NCI-H2171 treated with DMSO at 0.1 percent for 48 hours (cell line): Measurements from ENCODE around the gene CRACDL.
A peak's percentile ranks its signal among the peaks of the same experiment; 100 is the strongest.
"Not testable (repeated sequence)": the region's sequence is repeated elsewhere in the genome, so short reads cannot be mapped to it uniquely, and the experiment has no call there.

Source experiments
- DNase-seq: peaks from one replicate; lab custom pipeline; 2025; lab: John Stamatoyannopoulos, UW

CRACDL gene

GRCh38 chr2:98776136-98776535 is 159.9 kb downstream of the CRACDL start:
- DNase-seq, result no peak

GRCh38 chr2:98775146-98775986 is 160.7 kb downstream of the CRACDL start:
- peak; percentile 94 for DNase-seq

GRCh38 chr2:98773907-98774306 is 162.1 kb downstream of the CRACDL start:
- DNase-seq, result no peak

DNA sequence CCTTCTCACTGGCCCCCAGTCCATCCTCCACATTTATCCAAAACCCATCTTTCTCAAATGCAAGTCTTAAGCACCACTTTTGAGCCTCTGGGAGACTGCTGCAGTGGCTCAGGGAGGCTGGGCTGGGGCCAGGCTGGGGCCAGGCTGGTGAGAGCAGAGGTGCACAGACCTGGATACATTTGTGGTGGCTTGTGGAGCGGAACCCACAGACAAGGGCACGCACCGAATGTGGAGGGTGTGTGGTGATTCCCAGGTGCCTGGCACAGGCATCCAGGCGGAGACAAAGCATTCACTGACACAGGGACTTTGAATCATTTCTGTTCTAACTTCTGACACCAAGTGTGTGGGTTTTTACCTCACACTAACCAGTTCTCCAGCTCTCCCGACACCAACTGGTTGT is 162.9 kb downstream of the CRACDL start:
- DNase-seq, result no peak

- DNase-seq, result no peak
Observed at GRCh38 chr2:98772536-98772935, 163.5 kb downstream of the CRACDL start.

DNA sequence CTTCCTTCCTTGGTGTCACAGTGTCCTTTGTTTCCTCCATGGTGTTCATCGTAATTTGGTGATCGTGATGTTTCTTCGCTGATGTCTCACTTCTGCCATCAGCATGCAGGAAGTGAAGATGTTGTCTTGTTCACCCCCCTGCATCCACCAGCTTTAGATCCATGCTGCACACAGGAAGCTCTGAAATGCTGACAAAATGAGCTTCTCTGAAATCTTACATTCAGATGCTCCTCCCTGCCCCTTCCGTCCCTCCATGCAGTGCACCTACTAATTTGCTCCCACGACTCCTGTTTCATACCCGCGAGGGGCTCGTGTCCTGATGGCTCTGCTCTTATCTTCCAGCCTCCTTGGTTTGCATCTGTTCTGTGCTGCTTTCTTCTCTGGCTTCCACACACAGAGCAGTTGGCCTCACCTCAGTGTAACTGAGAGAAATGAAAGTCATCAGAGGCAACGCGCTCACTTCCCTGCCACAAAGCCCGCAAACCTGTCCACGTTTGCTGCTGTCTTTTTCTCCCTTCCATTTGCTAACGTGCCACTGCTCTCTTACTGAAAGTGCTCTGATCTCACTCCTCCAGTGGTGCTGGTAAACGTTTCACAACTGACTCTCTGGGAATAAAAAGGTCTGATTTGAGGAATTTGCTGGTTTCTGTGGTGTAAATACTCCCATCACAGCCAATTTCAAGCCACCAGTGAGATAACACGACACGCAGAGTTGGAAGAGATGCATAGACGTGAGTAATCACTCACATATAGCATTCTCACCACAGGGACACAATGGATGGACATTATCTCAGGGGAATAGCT is 164.1 kb downstream of the CRACDL start:
- no peak for DNase-seq

DNA sequence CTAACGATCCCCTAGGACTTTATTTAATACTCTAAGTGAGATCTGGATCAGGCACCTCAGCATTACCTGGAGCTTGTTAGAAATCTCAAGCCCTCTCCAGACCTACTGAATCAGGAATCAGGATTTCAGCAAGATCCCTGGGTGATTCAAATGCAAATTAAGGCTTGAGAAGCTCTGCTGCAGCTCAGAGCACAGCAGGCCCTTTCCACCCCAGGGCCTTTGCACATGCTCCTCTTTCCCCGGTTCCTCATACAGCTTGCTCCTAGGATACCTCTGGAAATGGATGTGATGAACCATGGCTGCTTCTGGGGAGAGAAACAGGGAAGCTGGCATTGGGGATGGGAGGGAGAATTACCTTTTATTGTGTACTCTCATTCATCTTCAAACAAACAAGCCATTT is 164.8 kb downstream of the CRACDL start:
- no peak for DNase-seq

GRCh38 chr2:98769784-98770183 is 166.2 kb downstream of the CRACDL start:
- DNase-seq, result peak; percentile 79

GRCh38 chr2:98769114-98769476 is 166.9 kb downstream of the CRACDL start:
- peak; percentile 76 for DNase-seq

- DNase-seq, result peak; percentile 76
Observed at GRCh38 chr2:98768384-98769113, 167.5 kb downstream of the CRACDL start.

- DNase-seq, result no peak
Observed at GRCh38 chr2:98764499-98764898, 171.5 kb downstream of the CRACDL start.

DNA sequence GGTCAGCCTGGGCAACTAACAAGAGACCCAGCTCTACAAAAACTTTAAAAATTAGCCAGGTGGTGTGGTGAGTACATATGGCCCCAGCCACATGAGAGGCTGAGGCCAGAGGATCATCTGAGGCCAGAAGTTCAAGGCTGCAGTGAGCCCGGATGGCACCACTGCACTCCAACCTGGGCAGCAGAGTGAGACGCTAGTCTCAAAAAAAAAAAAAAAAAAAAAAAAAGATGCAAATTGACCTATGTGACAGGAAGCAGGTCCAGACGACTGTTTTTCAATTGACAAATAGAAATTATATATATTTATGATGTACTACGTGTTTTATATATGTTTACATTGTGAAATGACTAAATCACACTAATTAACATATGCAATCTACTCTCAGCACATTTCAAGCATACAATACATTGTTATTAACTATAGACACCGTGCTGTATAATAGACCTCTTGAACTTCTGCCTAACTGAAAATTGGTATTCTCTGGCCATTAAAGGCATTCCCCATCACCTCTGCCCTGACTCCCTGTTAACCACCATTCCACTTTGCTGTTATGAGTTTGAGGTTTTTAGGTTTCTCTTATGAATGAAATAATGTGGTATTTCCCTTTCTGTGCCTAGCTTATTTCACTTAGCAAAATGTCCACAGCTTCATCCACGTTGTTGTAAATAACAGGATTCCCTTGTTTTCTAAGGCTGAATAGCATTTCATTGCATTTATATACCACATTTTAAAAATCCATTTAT is 172.6 kb downstream of the CRACDL start:
- DNase-seq, result no peak

DNA sequence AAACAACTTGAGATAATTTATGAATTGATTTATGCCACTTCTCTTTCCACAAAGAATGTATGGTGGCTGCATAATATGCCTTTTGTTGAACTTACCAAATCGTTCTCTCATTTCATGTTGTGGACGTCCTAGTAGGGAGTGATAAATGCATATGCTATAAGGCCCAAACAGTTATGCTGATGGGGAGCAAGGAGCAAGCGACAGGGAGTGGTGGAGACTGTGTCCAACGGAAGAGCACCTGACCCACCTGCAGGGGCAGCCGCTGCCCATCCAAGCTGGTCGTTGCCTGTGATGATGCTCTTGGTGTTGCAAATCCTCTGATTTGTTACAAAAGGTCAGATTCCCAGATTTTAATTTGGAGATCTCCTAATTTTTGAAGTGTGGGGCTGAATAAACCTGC is 174.1 kb downstream of the CRACDL start:
- DNase-seq, result no peak

- DNase-seq, result no peak
Observed at GRCh38 chr2:98761267-98761781, 174.7 kb downstream of the CRACDL start.

- no peak for DNase-seq
Observed at GRCh38 chr2:98759827-98760625, 176.0 kb downstream of the CRACDL start.

- no peak for DNase-seq
Observed at GRCh38 chr2:98759338-98759737, 176.7 kb downstream of the CRACDL start.

DNA sequence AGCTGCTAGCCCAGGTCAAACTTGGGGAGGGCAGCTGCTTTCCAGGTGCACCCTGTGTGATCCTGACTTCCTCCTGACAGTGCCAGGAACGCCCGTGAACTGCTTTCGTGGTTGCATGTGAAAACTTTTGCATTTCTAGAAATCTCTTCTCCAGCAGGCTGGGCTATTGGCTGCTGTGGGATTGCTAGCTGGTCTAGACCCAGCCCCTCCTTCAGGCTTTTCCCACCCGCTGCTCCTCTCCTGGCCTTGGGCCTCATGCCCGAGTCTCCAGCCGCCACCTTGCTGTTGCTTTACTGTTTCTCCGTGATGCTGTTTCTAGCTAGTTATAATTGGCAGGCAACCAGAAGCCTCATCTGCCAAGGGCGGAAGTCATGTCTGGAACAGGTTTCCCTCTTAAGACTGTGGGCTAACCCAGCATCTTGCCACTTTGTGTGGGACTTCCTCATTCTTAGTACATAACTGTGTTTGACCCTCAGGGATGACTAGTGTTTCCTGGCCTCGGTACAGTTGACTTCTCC is 178.1 kb downstream of the CRACDL start:
- DNase-seq, result peak; percentile 41

GRCh38 chr2:98753801-98754200 is 182.2 kb downstream of the CRACDL start:
- no peak for DNase-seq

GRCh38 chr2:98752711-98753110 is 183.3 kb downstream of the CRACDL start:
- DNase-seq, result not testable (repeated sequence)

- DNase-seq, result no peak
Observed at GRCh38 chr2:98751748-98752147, 184.3 kb downstream of the CRACDL start.
